ENCODE measurements around the gene ATG2A.

The ATG2A gene

GRCh38 chr11:64916775-64917662 is at the start of gene ATG2A:
ATG2A (minus strand) TSS chr11:64917209; CDS start chr11:64917135, 74 bp downstream.
- peak; percentile 96 to 99 for DNase-seq (ENCODE audit: low read depth in 1 of 2, low spot score in 1 of 2)

- DNase-seq (ENCODE audit: low read depth in 1 of 2, low spot score in 1 of 2): no peak
Measured at GRCh38 chr11:64963072-64963631, 46.1 kb upstream of the ATG2A start.

GRCh38 chr11:64960719-64961118 is 43.7 kb upstream of the ATG2A start:
- no peak for DNase-seq (ENCODE audit: low read depth in 1 of 2, low spot score in 1 of 2)

- DNase-seq (ENCODE audit: low read depth in 1 of 2, low spot score in 1 of 2): no peak
Measured at GRCh38 chr11:64959498-64959897, 42.5 kb upstream of the ATG2A start.

GRCh38 chr11:64954201-64954600 is 37.2 kb upstream of the ATG2A start:
- no peak for DNase-seq (ENCODE audit: low read depth in 1 of 2, low spot score in 1 of 2)

GRCh38 chr11:64951529-64951928 is 34.5 kb upstream of the ATG2A start:
- DNase-seq (ENCODE audit: low read depth in 1 of 2, low spot score in 1 of 2): no peak

GRCh38 chr11:64947208-64947814 is 30.3 kb upstream of the ATG2A start:
- no peak for DNase-seq (ENCODE audit: low read depth in 1 of 2, low spot score in 1 of 2)

- DNase-seq (ENCODE audit: low read depth in 1 of 2, low spot score in 1 of 2): no peak
Measured at GRCh38 chr11:64936539-64936938, 19.5 kb upstream of the ATG2A start.

GRCh38 chr11:64935359-64936081 is 18.5 kb upstream of the ATG2A start, which contains the start of gene GPHA2:
GPHA2 (minus strand) TSS chr11:64935893; CDS start chr11:64935460, 433 bp downstream.
- no peak for DNase-seq (ENCODE audit: low read depth in 1 of 2, low spot score in 1 of 2)

- DNase-seq (ENCODE audit: low read depth in 1 of 2, low spot score in 1 of 2): no peak
Measured at GRCh38 chr11:64934682-64935358, 17.8 kb upstream of the ATG2A start.

GRCh38 chr11:64933935-64934681 is 17.1 kb upstream of the ATG2A start:
- no peak for DNase-seq (ENCODE audit: low read depth in 1 of 2, low spot score in 1 of 2)

- DNase-seq (ENCODE audit: low read depth in 1 of 2, low spot score in 1 of 2): no peak
Measured at GRCh38 chr11:64933213-64933934, 16.4 kb upstream of the ATG2A start.

- no peak for DNase-seq (ENCODE audit: low read depth in 1 of 2, low spot score in 1 of 2)
Measured at GRCh38 chr11:64932324-64932723, 15.3 kb upstream of the ATG2A start.

GRCh38 chr11:64931290-64931689 is 14.3 kb upstream of the ATG2A start:
- DNase-seq (ENCODE audit: low read depth in 1 of 2, low spot score in 1 of 2): no peak

GRCh38 chr11:64930340-64930739 is 13.3 kb upstream of the ATG2A start:
- DNase-seq (ENCODE audit: low read depth in 1 of 2, low spot score in 1 of 2): no peak

- DNase-seq (ENCODE audit: low read depth in 1 of 2, low spot score in 1 of 2): no peak
Measured at GRCh38 chr11:64929625-64930024, 12.6 kb upstream of the ATG2A start.

- DNase-seq (ENCODE audit: low read depth in 1 of 2, low spot score in 1 of 2): no peak
Measured at GRCh38 chr11:64928957-64929356, 11.9 kb upstream of the ATG2A start.

- DNase-seq (ENCODE audit: low read depth in 1 of 2, low spot score in 1 of 2): no peak
Measured at GRCh38 chr11:64926689-64927088, 9.7 kb upstream of the ATG2A start.
